Breast epithelium (tissue), 4 donors: ENCODE data around the gene STIM1. TPM values are rescaled to one million over a fixed set of nuclear protein-coding genes. Genes with fewer than 3 reads are reported as not detected.
A peak's percentile ranks its signal among the peaks of the same experiment; 100 is the strongest.

ENCODE experiments used
- DNase-seq, 2 donors: peaks; one replicate each; pipeline ENCODE4 v3.0.0-alpha.2; 2019; ENCODE audit warnings: low spot score in 2 of 2
- H3K27ac ChIP-seq, 2 donors: fragments of 200-600 bp; sonication (generic) in 1 of 2; one replicate each; pipeline ENCODE4 v1.5.1; 2016 to 2019; ENCODE audit warnings: mild to moderate bottlenecking in 1 of 2
- H3K27me3 ChIP-seq, 2 donors: fragments of 200-600 bp; sonication (generic) in 1 of 2; one replicate each; pipeline versions ENCODE4 v1.5.1 to v1.6.0; 2017 to 2019; ENCODE audit warnings: control low read depth in 1 of 2, mild to moderate bottlenecking in 1 of 2
- H3K36me3 ChIP-seq: fragments of 200-600 bp; one replicate; pipeline ENCODE4 v1.5.1; 2019
- H3K4me1 ChIP-seq, 2 donors: fragments of 200-600 bp; sonication (generic); one replicate each; pipeline ENCODE4 v1.5.1; 2016 to 2019; ENCODE audit warnings: control low read depth in 1 of 2
- H3K4me3 ChIP-seq, 3 donors: fragments of 200-600 bp; sonication (generic); 1 replicate in 2 of 3; 2 replicates in 1 of 3; pipeline ENCODE4 v1.5.1; 2016 to 2019; ENCODE audit warnings: mild to moderate bottlenecking in 3 of 3, moderate library complexity in 2 of 3
- H3K9me3 ChIP-seq, 2 donors: fragments of 200-600 bp; sonication (generic) in 1 of 2; one replicate each; pipeline ENCODE4 v1.5.1; 2016 to 2019; ENCODE audit warnings: control low read depth in 1 of 2
- CTCF ChIP-seq, 3 donors: fragments of 450-650 bp; IDR thresholded peaks; one replicate each; pipeline ENCODE4 v1.5.1; 2016 to 2017; ENCODE audit warnings: antibody characterized with exemption in 3 of 3, mild to moderate bottlenecking in 3 of 3, moderate library complexity in 3 of 3
- POLR2A ChIP-seq: fragments of 450-650 bp; IDR thresholded peaks from one replicate; pipeline ENCODE4 v1.6.1; 2016; ENCODE audit warnings: antibody characterized with exemption, mild to moderate bottlenecking, moderate library complexity
- POLR2AphosphoS5 ChIP-seq, 3 donors: sonication (generic); formaldehyde crosslinking; IDR thresholded peaks; one replicate each; pipeline ENCODE4 v1.6.1; 2017; ENCODE audit warnings: antibody characterized with exemption in 3 of 3
- intact Hi-C: fragments of 100-400 bp; cut with DNase I; formaldehyde crosslinking; loops from one replicate; pipeline ENCODE4 v1.15.1; 2023; ENCODE audit warnings: low total_unique reads
- total RNA-seq, 3 donors: library from RNA; depleted of rRNA; stranded (reverse); fragments of >200 nt; gene quantifications; one replicate each; pipeline ENCODE4 v1.1.0, GENCODE V29; 2016

Gene STIM1
- total RNA-seq, 3 donors from 2014 or later: 44.2 to 68.2 (median 47.9) TPM

GRCh38 chr11:3880724-3881123, 25.3 kb downstream of the STIM1 start:
- TF ChIP-seq POLR2A: no peak
- no peak for TF ChIP-seq POLR2AphosphoS5 (IDR thresholded peaks at IDR 0.05)
- TF ChIP-seq CTCF (IDR thresholded peaks at IDR 0.05): no peak
- Histone ChIP-seq H3K4me1 (peaks cover 0 to 9% of the 10 kb centered on the region in 2 donors), H3K9me3 (no peaks in the 10 kb centered on the region), H3K36me3 (no peaks in the 10 kb centered on the region), H3K27me3 (no peaks in the 10 kb centered on the region), H3K27ac (peak overlapping the region in 1 of 2 donors; percentile 21), H3K4me3 (no peak overlapping the region)
- no peak for DNase-seq
- intact Hi-C loops: no loop called here

DNA sequence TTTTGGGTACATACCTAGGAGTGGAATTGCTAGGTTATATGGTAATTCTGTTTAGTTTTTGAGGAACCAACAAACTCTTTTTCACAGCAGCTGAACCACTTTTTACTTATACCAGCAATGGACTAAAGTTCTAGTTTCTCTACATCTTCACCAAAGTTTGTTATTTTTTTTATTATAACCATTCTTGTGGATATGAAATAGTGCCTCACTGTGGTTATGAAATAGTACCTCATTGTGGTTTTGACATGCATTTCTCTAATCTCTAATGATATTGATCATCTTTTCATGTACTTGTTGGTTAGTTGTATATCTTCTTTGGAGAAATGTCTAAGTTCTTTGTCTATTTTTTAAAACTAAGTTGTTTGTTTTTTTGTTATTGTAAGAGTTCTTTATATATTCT, 27.2 kb downstream of the STIM1 start:
- Histone ChIP-seq H3K4me1 (peaks cover 0 to 9% of the 10 kb centered on the region in 2 donors), H3K27me3 (no peaks in the 10 kb centered on the region), H3K36me3 (no peaks in the 10 kb centered on the region), H3K9me3 (no peaks in the 10 kb centered on the region), H3K4me3 (no peak overlapping the region), H3K27ac (no peak overlapping the region)
- no peak for TF ChIP-seq CTCF (IDR thresholded peaks at IDR 0.05)
- intact Hi-C loops: no loop called here
- DNase-seq: no peak

GRCh38 chr11:3885855-3886254, 30.4 kb downstream of the STIM1 start:
- intact Hi-C loops: no loop called here
- H3K36me3 ChIP-seq: no peaks in the 10 kb centered on the region
- TF ChIP-seq POLR2A (no peak), POLR2AphosphoS5 (IDR thresholded peaks at IDR 0.05) (no peak), CTCF (IDR thresholded peaks at IDR 0.05) (no peak)
- no peaks in the 10 kb centered on the region for H3K27me3 ChIP-seq
- H3K4me1 ChIP-seq: no peaks in the 10 kb centered on the region
- no peak overlapping the region for H3K27ac ChIP-seq
- H3K9me3 ChIP-seq: no peaks in the 10 kb centered on the region
- DNase-seq: no peak
- H3K4me3 ChIP-seq: no peak overlapping the region

- no peaks in the 10 kb centered on the region for H3K27me3 ChIP-seq
- no peaks in the 10 kb centered on the region for H3K9me3 ChIP-seq
- intact Hi-C loops: no loop called here
- H3K36me3 ChIP-seq: no peaks in the 10 kb centered on the region
- no peak overlapping the region for H3K4me3 ChIP-seq
- H3K4me1 ChIP-seq: no peaks in the 10 kb centered on the region
- DNase-seq: no peak
- TF ChIP-seq CTCF (IDR thresholded peaks at IDR 0.05) (no peak), POLR2AphosphoS5 (IDR thresholded peaks at IDR 0.05) (no peak), POLR2A (no peak)
- no peak overlapping the region for H3K27ac ChIP-seq
Measured at GRCh38 chr11:3886985-3887384, 31.5 kb downstream of the STIM1 start.

DNA sequence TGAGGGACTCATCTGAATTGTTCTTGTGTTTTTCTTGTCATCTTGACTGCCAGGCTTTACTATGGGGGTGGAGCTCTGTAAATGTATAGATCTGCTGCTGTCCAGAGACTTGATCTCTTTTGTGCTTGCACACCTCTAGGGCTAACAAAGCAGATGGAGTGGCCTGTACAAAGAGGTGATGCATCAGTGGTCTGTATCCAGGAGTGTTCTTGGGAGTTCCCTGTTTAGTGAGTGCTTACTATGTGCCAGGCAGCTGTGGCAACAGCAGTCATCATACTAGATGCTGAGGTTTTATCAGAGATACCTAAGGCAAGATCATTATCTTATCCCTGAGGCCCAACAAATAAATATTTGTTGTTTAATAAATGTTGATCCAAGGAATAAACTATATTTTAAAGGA, 33.4 kb downstream of the STIM1 start:
- H3K4me3 ChIP-seq: no peak overlapping the region
- no peaks in the 10 kb centered on the region for H3K36me3 ChIP-seq
- H3K9me3 ChIP-seq: no peaks in the 10 kb centered on the region
- H3K27ac ChIP-seq: no peak overlapping the region
- intact Hi-C loops: no loop called here
- H3K27me3 ChIP-seq: no peaks in the 10 kb centered on the region
- DNase-seq: no peak
- peaks cover 0 to 1% of the 10 kb centered on the region in 2 donors for H3K4me1 ChIP-seq
- TF ChIP-seq POLR2A (no peak), POLR2AphosphoS5 (IDR thresholded peaks at IDR 0.05) (no peak)

DNA sequence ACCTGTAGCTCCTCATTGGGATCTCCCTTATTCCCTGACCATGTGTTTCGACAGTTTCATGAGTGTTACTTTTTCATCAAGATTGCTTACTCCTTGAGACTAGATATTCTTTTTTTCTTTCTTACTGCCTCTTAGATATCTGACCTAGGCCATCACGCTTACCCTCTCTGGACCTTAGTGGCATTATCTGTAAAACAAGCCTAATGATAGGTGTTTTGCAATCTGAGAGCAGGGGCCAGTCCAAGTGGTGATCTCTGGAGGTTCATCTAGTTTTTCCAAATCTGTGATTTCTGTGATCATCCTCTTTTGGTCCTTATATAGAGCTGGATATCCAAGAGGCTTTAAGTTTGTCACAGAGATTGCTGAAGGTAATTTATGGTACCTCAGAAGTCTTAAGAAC, 34.5 kb downstream of the STIM1 start:
- no peak for TF ChIP-seq POLR2AphosphoS5 (IDR thresholded peaks at IDR 0.05)
- no peak for TF ChIP-seq POLR2A
- no peak for TF ChIP-seq CTCF (IDR thresholded peaks at IDR 0.05)
- intact Hi-C loops: no loop called here
- no peaks in the 10 kb centered on the region for H3K9me3 ChIP-seq
- H3K4me3 ChIP-seq: no peak overlapping the region
- no peak overlapping the region for H3K27ac ChIP-seq
- DNase-seq: no peak
- no peaks in the 10 kb centered on the region for H3K36me3 ChIP-seq
- peaks cover 0 to 7% of the 10 kb centered on the region in 2 donors for H3K4me1 ChIP-seq
- H3K27me3 ChIP-seq: no peaks in the 10 kb centered on the region
